GM23248 (cell line): ENCODE data around the gene UPP1.

Experiments used
- EZH2 ChIP-seq: fragments of 200-600 bp; sonication (generic); IDR thresholded peaks from 2 replicates; pipeline ENCODE4 v1.6.1; 2018; ENCODE audit warnings: antibody characterized with exemption, mild to moderate bottlenecking; ENCODE audit not compliant: insufficient read depth, poor library complexity, severe bottlenecking
- EZH2phosphoT487 ChIP-seq: fragments of 200-600 bp; sonication (generic); IDR thresholded peaks from 2 replicates; pipeline ENCODE4 v1.6.1; 2018; ENCODE audit warnings: antibody characterized with exemption, moderate library complexity, mild to moderate bottlenecking, low read depth; ENCODE audit not compliant: insufficient read depth

GRCh38 chr7:48097521-48098231, 8.6 kb downstream of the UPP1 start:
- TF ChIP-seq EZH2phosphoT487 (no peak), EZH2 (no peak)
